Chondrocyte (in vitro differentiated cells): ENCODE results near the gene NR1H2. TPM values are rescaled to one million over a fixed set of nuclear protein-coding genes. Genes with fewer than 3 reads are reported as not detected.
"Not testable (repeated sequence)": the region's sequence is repeated elsewhere in the genome, so short reads cannot be mapped to it uniquely, and the experiment has no call there.

Source experiments
- DNase-seq: peaks from one replicate; pipeline ENCODE4 v3.0.0; 2021; ENCODE audit warnings: mixed read lengths, low spot score
- H3K27ac Mint-ChIP-seq: one replicate; pipeline ENCODE4 v1.8.0; 2021; ENCODE audit warnings: mild to moderate bottlenecking, moderate library complexity, mixed read lengths; ENCODE audit not compliant: unreplicated experiment
- H3K27me3 Mint-ChIP-seq: 2 replicates; pipeline ENCODE4 v1.8.0; 2021; ENCODE audit warnings: low read depth, mixed read lengths
- H3K36me3 Mint-ChIP-seq: 2 replicates; pipeline ENCODE4 v1.8.0; 2021; ENCODE audit warnings: low read depth, mixed read lengths
- H3K4me1 Mint-ChIP-seq: 2 replicates; pipeline ENCODE4 v1.8.0; 2021; ENCODE audit warnings: low read depth, mild to moderate bottlenecking, mixed read lengths
- H3K4me3 Mint-ChIP-seq: one replicate; pipeline ENCODE4 v1.8.0; 2021; ENCODE audit warnings: mild to moderate bottlenecking, moderate library complexity, mixed read lengths; ENCODE audit not compliant: unreplicated experiment
- H3K9me3 Mint-ChIP-seq: 2 replicates; pipeline ENCODE4 v1.8.0; 2021; ENCODE audit warnings: low read depth, mixed read lengths
- CTCF ChIP-seq: fragments of 200-600 bp; sonication (generic); IDR thresholded peaks from 2 replicates; pipeline ENCODE4 v1.5.0; 2021; ENCODE audit warnings: antibody characterized with exemption, mild to moderate bottlenecking, moderate library complexity
- total RNA-seq: library from RNA; stranded (reverse); gene quantifications from 3 replicates; pipeline ENCODE4 v1.2.1, GENCODE V29; 2021

Gene NR1H2
- total RNA-seq, 1 donor from 2014 or later = 48.3 TPM

GRCh38 chr19:50387176-50387867, 11.1 kb downstream of the NR1H2 start:
- H3K9me3 Mint-ChIP-seq = no peaks in the 10 kb centered on the region
- H3K4me3 Mint-ChIP-seq = no peak overlapping the region
- no peaks in the 10 kb centered on the region for H3K27me3 Mint-ChIP-seq
- no peaks in the 10 kb centered on the region for H3K36me3 Mint-ChIP-seq
- H3K27ac Mint-ChIP-seq = no peak overlapping the region
- H3K4me1 Mint-ChIP-seq = peaks cover 23% of the 10 kb centered on the region
- no peak for DNase-seq
- TF ChIP-seq CTCF = no peak

GRCh38 chr19:50387868-50388245, 11.6 kb downstream of the NR1H2 start:
- Mint-ChIP-seq H3K27me3 (no peaks in the 10 kb centered on the region), H3K4me3 (no peak overlapping the region)

GRCh38 chr19:50390295-50390694, 14.0 kb downstream of the NR1H2 start:
- H3K9me3 Mint-ChIP-seq, H3K4me1 Mint-ChIP-seq, DNase-seq, H3K36me3 Mint-ChIP-seq, H3K27ac Mint-ChIP-seq, H3K4me3 Mint-ChIP-seq, H3K27me3 Mint-ChIP-seq: not testable (repeated sequence)

More at GRCh38 chr19:50387868-50388245, 11.6 kb downstream of the NR1H2 start:
- no peaks in the 10 kb centered on the region for H3K9me3 Mint-ChIP-seq
- no peak for DNase-seq
- H3K27ac Mint-ChIP-seq = no peak overlapping the region
- TF ChIP-seq CTCF = no peak
- H3K36me3 Mint-ChIP-seq = no peaks in the 10 kb centered on the region
- H3K4me1 Mint-ChIP-seq = peaks cover 23% of the 10 kb centered on the region

- H3K4me3 Mint-ChIP-seq, H3K27ac Mint-ChIP-seq, H3K4me1 Mint-ChIP-seq, H3K36me3 Mint-ChIP-seq, H3K9me3 Mint-ChIP-seq, DNase-seq, H3K27me3 Mint-ChIP-seq: not testable (repeated sequence)
These were observed 14.7 kb downstream of the NR1H2 start for GRCh38 chr19:50390952-50391351.

GRCh38 chr19:50392759-50393158, 16.5 kb downstream of the NR1H2 start:
- Mint-ChIP-seq H3K4me1 (no peaks in the 10 kb centered on the region), H3K9me3 (no peaks in the 10 kb centered on the region), H3K36me3 (no peaks in the 10 kb centered on the region), H3K27ac (no peak overlapping the region), H3K27me3 (no peaks in the 10 kb centered on the region), H3K4me3 (no peak overlapping the region)
- TF ChIP-seq CTCF = no peak
- no peak for DNase-seq

- Mint-ChIP-seq H3K36me3 (no peaks in the 10 kb centered on the region), H3K27ac (no peak overlapping the region), H3K27me3 (no peaks in the 10 kb centered on the region), H3K4me1 (no peaks in the 10 kb centered on the region), H3K4me3 (no peak overlapping the region), H3K9me3 (no peaks in the 10 kb centered on the region)
- no peak for DNase-seq
- TF ChIP-seq CTCF = no peak
These were observed 17.3 kb downstream of the NR1H2 start for GRCh38 chr19:50393589-50393988.
